Astrocyte (in vitro differentiated cells and primary cell): ENCODE measurements around the gene SLC25A5. TPM values are rescaled to one million over a fixed set of nuclear protein-coding genes. Genes with fewer than 3 reads are reported as not detected.
A peak's percentile ranks its signal among the peaks of the same experiment; 100 is the strongest.
"Not testable (repeated sequence)": the region's sequence is repeated elsewhere in the genome, so short reads cannot be mapped to it uniquely, and the experiment has no call there.

Source experiments
- DNase-seq: peaks from one replicate; pipeline ENCODE4 v3.0.0-alpha.2; 2010; ENCODE audit warnings: low read depth
- FAIRE-seq: peaks from 2 replicates; lab custom pipeline; 2011; peaks lifted over from hg19 to GRCh38; lab: Jason Lieb, UNC
- H2AFZ ChIP-seq: 2 replicates; pipeline ENCODE4 v1.6.0; 2012; ENCODE audit warnings: low read depth, low read length, inconsistent platforms
- H3K27ac ChIP-seq: 2 replicates; pipeline ENCODE4 v1.5.1; 2011; ENCODE audit warnings: low read depth, low read length, inconsistent platforms
- H3K27me3 ChIP-seq: 2 replicates; pipeline ENCODE4 v1.6.0; 2011; ENCODE audit warnings: low read length, inconsistent platforms; ENCODE audit not compliant: insufficient read depth
- H3K36me3 ChIP-seq: 2 replicates; pipeline ENCODE4 v1.5.1; 2011; ENCODE audit warnings: low read length, inconsistent platforms; ENCODE audit not compliant: insufficient read depth
- H3K4me1 ChIP-seq: 2 replicates; pipeline ENCODE4 v1.5.1; 2011; ENCODE audit warnings: low read length, inconsistent platforms; ENCODE audit not compliant: insufficient read depth
- H3K4me2 ChIP-seq: 2 replicates; pipeline ENCODE4 v1.6.0; 2012; ENCODE audit warnings: low read length, inconsistent platforms
- H3K4me3 ChIP-seq: 2 replicates; pipeline ENCODE4 v1.5.1; 2011; ENCODE audit warnings: low read depth, mild to moderate bottlenecking, low read length, inconsistent platforms; ENCODE audit not compliant: insufficient read depth
- H3K79me2 ChIP-seq: 2 replicates; pipeline ENCODE4 v1.6.0; 2012; ENCODE audit warnings: mild to moderate bottlenecking, low read length, inconsistent platforms; ENCODE audit not compliant: insufficient read depth
- H3K9ac ChIP-seq: 2 replicates; pipeline ENCODE4 v1.6.0; 2012; ENCODE audit warnings: mild to moderate bottlenecking, low read length, inconsistent platforms
- H3K9me3 ChIP-seq: 2 replicates; pipeline ENCODE4 v1.5.1; 2012; ENCODE audit warnings: low read depth, mild to moderate bottlenecking, low read length, inconsistent platforms; ENCODE audit not compliant: insufficient read depth
- H4K20me1 ChIP-seq: 2 replicates; pipeline ENCODE4 v1.6.0; 2012; ENCODE audit warnings: low read length, inconsistent platforms; ENCODE audit not compliant: insufficient read depth
- H3K27ac Mint-ChIP-seq: one replicate; pipeline ENCODE4 v1.8.0; 2021; ENCODE audit warnings: mild to moderate bottlenecking, mixed read lengths; ENCODE audit not compliant: unreplicated experiment
- H3K27me3 Mint-ChIP-seq: one replicate; pipeline ENCODE4 v1.8.0; 2021; ENCODE audit warnings: low read depth, mixed read lengths; ENCODE audit not compliant: unreplicated experiment
- H3K36me3 Mint-ChIP-seq: one replicate; pipeline ENCODE4 v1.8.0; 2021; ENCODE audit warnings: low read depth, mixed read lengths; ENCODE audit not compliant: unreplicated experiment
- H3K4me1 Mint-ChIP-seq: one replicate; pipeline ENCODE4 v1.8.0; 2021; ENCODE audit warnings: low read depth, mixed read lengths; ENCODE audit not compliant: unreplicated experiment
- H3K4me3 Mint-ChIP-seq: one replicate; pipeline ENCODE4 v1.8.0; 2021; ENCODE audit warnings: mild to moderate bottlenecking, moderate library complexity, mixed read lengths; ENCODE audit not compliant: unreplicated experiment
- H3K9me3 Mint-ChIP-seq: one replicate; pipeline ENCODE4 v1.8.0; 2021; ENCODE audit warnings: mild to moderate bottlenecking, mixed read lengths; ENCODE audit not compliant: unreplicated experiment
- EZH2 ChIP-seq: IDR thresholded peaks from 2 replicates; pipeline ENCODE4 v1.6.1; 2012; ENCODE audit warnings: mild to moderate bottlenecking, low read length, inconsistent platforms; ENCODE audit not compliant: insufficient read depth
- total RNA-seq: library from RNA; stranded (reverse); gene quantifications from 2 replicates; pipeline ENCODE4 v1.2.1, GENCODE V29; 2021
- TF ChIP-seq, protein P1 (sequence below): IDR thresholded peaks from 2 replicates; pipeline ENCODE4 v1.5.1; 2011; ENCODE audit warnings: low read depth, mild to moderate bottlenecking, inconsistent platforms, low read length, moderate library complexity; ENCODE audit not compliant: insufficient read depth

SLC25A5 gene
- total RNA-seq, 1 donor from 2014 or later = 176 TPM

DNA sequence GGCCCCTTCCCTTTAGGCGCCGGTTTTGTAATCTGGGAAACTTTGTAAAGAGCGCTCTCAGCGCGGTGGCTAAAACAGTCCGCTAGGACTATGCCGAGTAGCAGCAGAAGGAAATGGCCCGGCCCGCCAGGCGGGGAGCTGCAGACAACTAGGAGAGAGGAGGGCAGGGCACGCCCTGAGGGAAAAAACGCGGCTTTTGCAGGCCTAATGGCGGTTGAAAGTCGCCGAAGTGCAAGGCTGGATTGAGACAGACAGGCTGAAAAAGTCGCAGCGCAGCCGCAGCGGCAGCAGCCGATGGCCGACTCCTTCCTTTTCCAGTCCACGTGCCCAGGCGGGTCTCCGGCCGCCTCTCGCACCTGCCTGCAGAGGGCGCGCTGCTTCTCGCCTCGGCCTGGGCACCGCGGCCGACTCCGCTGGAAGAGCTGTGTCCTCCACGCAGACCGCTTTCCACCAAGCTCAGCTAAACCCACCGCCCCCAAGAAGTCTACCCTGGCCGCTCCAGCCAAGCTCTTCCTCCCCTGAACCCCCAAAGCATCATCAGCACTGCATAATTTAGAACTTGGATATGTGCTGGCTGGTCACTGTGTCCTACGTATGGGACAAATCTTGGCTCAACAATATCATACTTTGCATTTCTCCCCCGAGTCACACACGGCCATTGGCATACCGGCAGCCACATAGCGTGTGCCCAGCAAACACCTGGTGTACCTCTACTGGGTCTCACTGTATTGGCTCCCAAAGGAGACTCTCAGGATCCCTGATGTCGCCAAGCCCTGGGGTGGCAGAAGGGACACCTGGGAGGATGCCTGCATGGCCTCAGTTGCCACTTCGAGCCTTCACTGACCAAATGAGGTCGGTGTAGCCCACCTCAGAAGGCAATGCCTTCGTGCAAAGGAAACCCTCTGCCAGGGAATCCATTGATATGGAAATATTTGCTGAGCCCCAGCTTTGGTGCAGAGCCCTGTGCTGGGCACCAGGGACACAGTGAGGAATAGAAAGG is 14.5 kb downstream of the SLC25A5 start:
- DNase-seq = peak; percentile 18
- no peaks in the 10 kb centered on the region for H3K79me2 ChIP-seq
- TF ChIP-seq, protein P1, sequence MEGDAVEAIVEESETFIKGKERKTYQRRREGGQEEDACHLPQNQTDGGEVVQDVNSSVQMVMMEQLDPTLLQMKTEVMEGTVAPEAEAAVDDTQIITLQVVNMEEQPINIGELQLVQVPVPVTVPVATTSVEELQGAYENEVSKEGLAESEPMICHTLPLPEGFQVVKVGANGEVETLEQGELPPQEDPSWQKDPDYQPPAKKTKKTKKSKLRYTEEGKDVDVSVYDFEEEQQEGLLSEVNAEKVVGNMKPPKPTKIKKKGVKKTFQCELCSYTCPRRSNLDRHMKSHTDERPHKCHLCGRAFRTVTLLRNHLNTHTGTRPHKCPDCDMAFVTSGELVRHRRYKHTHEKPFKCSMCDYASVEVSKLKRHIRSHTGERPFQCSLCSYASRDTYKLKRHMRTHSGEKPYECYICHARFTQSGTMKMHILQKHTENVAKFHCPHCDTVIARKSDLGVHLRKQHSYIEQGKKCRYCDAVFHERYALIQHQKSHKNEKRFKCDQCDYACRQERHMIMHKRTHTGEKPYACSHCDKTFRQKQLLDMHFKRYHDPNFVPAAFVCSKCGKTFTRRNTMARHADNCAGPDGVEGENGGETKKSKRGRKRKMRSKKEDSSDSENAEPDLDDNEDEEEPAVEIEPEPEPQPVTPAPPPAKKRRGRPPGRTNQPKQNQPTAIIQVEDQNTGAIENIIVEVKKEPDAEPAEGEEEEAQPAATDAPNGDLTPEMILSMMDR = peak; percentile 19
- no peak for TF ChIP-seq EZH2
- no peaks in the 10 kb centered on the region for H3K27me3 ChIP-seq
- peaks cover 3% of the 10 kb centered on the region for H3K4me1 ChIP-seq
- no peaks in the 10 kb centered on the region for H3K9me3 ChIP-seq
- H3K4me3 Mint-ChIP-seq = peak overlapping the region; percentile 69
- H3K4me1 Mint-ChIP-seq = peaks cover 4% of the 10 kb centered on the region
- peak overlapping the region; percentile 78 for H2AFZ ChIP-seq
- no peaks in the 10 kb centered on the region for H3K36me3 Mint-ChIP-seq
- no peak overlapping the region for H3K27ac ChIP-seq
- H3K36me3 ChIP-seq = no peaks in the 10 kb centered on the region
- H3K27me3 Mint-ChIP-seq = no peaks in the 10 kb centered on the region
- no peak overlapping the region for H3K27ac Mint-ChIP-seq
- H3K4me3 ChIP-seq = peak overlapping the region; percentile 49
- no peaks in the 10 kb centered on the region for H4K20me1 ChIP-seq
- peak overlapping the region; percentile 50 for H3K9ac ChIP-seq
- peaks cover 2% of the 10 kb centered on the region for H3K9me3 Mint-ChIP-seq
- no peak for FAIRE-seq
- H3K4me2 ChIP-seq = peak overlapping the region; percentile 81

GRCh38 chrX:119486745-119487144 is 18.5 kb downstream of the SLC25A5 start:
- no peak for FAIRE-seq

DNA sequence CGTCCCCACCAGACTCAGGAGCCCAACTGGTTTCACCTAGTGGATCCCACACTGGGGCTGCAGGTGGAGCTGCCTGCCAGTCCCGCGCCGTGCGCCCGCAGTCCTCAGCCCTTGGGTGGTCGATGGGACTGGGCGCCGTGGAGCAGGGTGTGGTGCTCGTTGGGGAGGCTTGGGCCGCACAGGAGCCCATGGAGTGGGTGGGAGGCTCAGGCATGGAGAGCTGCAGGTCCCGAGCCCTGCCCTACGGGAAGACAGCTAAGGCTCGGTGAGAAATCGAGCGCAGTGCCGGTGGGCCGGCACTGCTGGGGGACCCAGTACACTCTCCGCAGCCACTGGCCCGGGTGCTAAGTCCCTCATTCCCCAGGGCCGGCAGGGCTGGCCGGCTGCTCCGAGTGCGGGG is 19.5 kb downstream of the SLC25A5 start:
- H3K9me3 Mint-ChIP-seq = not testable (repeated sequence)

More at GRCh38 chrX:119486745-119487144, 18.5 kb downstream of the SLC25A5 start:
- Histone ChIP-seq H3K27me3 (no peaks in the 10 kb centered on the region), H3K36me3 (no peaks in the 10 kb centered on the region), H3K4me2 (no peak overlapping the region), H3K79me2 (no peaks in the 10 kb centered on the region), H3K9me3 (no peaks in the 10 kb centered on the region), H3K27ac (no peak overlapping the region), H4K20me1 (no peaks in the 10 kb centered on the region), H2AFZ (no peak overlapping the region), H3K4me1 (no peaks in the 10 kb centered on the region), H3K9ac (no peak overlapping the region), H3K4me3 (no peak overlapping the region)
- peaks cover 2% of the 10 kb centered on the region for H3K9me3 Mint-ChIP-seq
- no peaks in the 10 kb centered on the region for H3K36me3 Mint-ChIP-seq
- no peaks in the 10 kb centered on the region for H3K27me3 Mint-ChIP-seq
- no peak overlapping the region for H3K4me3 Mint-ChIP-seq
- TF ChIP-seq EZH2 = no peak
- TF ChIP-seq, protein P1 = no peak
- no peaks in the 10 kb centered on the region for H3K4me1 Mint-ChIP-seq
- DNase-seq = no peak
- H3K27ac Mint-ChIP-seq = no peak overlapping the region

More for the DNA sequence above, 19.5 kb downstream of the SLC25A5 start:
- H3K27me3 ChIP-seq, H3K4me3 ChIP-seq, H3K4me1 Mint-ChIP-seq, H3K4me3 Mint-ChIP-seq, H3K27me3 Mint-ChIP-seq, H3K27ac Mint-ChIP-seq, H3K36me3 Mint-ChIP-seq, FAIRE-seq, H3K36me3 ChIP-seq, H3K79me2 ChIP-seq, H4K20me1 ChIP-seq, H3K9ac ChIP-seq, H2AFZ ChIP-seq, DNase-seq, H3K9me3 ChIP-seq, H3K27ac ChIP-seq, H3K4me1 ChIP-seq, H3K4me2 ChIP-seq: not testable (repeated sequence)
